Left renal pelvis (tissue), 4 donors: ENCODE results near the gene CTSD. TPM values are rescaled to one million over a fixed set of nuclear protein-coding genes. Genes with fewer than 3 reads are reported as not detected.

Source experiments
- DNase-seq, 4 donors: peaks; one replicate each; pipeline ENCODE4 v3.0.0-alpha.2; 2013; ENCODE audit warnings: low read depth in 4 of 4, low spot score in 3 of 4
- polyA plus RNA-seq, 4 donors: library from polyadenylated mRNA; unstranded; fragments of 120-200 nt; gene quantifications; one replicate each; pipeline ENCODE4 v1.2.1, GENCODE V29; 2013; ENCODE audit not compliant: insufficient read length in 4 of 4

CTSD gene
- polyA plus RNA-seq, 4 donors = 171 to 263 (median 222) TPM

GRCh38 chr11:1782831-1783724 lies 19.4 kb upstream of the CTSD start:
- DNase-seq = no peak

DNA sequence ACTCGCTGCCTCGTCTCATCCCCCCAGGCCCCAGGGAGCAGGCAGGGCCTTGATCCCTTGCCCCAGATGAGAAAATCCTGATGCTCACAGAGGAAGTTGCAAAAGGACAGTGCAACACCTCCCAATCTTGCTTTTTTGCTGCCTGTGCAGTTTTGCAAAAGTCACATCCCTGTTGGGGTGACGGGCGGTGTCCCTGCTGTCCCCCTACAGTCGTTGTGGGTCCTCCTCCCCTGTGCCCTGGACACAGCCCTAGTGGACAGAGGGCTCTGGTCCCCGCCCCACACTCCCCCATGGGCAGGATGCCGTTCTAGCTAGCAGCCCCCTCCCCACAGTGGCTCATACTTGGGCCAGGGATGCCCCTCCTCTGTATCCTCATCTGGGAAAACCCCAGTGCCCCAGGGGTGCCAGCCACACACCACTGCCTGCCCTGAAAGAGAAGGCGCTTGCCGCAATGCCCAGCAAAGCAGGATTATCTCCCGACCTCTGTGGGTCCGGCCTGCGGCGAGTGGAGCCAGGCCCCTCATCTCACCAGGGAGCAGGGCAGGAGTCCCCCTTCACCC lies 18.4 kb upstream of the CTSD start:
- DNase-seq = no peak

DNA sequence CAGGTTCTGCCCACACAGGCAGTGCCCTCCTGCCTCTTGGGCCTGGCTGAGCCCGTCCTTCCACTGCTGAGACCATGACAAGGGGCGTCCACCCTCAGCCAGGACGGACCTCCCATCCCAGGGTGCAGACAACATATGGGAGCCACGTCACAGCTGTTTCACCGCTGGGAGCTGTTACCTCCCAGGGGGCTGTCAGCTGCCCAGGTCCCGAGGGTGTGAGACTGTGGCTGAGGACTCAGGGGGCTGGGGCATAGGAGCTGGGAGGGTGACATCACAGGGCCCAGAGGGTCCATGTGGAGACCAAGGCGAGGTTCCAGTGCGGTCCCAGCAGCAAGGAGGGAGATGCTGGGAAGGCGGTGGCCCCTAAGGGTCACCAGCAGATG lies 17.9 kb upstream of the CTSD start:
- no peak for DNase-seq

- no peak for DNase-seq
Measured at GRCh38 chr11:1780700-1781592, 17.2 kb upstream of the CTSD start.

DNA sequence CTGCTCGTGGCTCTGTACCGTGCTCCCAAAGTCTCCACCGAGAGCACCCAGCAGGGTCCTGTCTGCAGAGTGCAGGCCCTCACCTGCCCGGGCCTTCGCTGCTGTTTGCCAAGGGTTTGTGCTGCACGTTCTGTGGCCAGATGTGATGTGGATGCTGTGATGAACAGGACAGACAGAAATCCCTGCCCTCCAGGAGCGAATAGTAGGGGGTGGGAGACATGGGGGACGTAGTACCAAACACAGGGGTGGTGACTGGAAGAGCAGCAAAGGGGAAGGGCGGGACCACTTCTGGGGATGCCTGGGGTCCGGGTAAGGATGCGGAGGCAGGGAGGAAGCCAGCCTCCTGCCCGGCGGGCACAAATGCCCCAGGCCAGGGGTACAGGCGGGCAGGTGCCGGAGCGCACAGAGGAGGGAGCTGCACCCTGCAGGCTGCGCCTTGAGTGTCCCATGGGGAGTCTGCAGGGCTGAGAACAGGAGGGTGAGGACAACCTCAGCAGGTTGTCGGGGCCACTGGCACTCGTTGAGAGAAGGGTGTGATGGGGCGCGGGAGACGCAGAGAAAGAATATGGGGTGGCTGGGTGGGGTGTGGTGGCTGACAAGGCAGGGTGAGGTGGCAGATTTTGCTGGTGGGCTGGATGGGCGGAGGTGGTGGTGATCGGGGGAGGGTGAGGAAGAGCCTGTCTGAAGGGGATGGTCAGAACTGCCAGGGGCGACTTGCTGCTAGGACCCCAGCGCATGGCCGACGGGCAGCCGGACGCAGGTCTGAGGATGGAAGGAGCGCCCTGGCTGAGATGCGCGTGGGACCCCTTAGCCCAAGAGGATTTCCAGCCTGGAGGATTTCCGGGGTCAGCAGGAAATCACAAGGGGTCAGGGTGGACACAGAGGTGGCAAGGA lies 16.3 kb upstream of the CTSD start:
- DNase-seq = no peak

DNA sequence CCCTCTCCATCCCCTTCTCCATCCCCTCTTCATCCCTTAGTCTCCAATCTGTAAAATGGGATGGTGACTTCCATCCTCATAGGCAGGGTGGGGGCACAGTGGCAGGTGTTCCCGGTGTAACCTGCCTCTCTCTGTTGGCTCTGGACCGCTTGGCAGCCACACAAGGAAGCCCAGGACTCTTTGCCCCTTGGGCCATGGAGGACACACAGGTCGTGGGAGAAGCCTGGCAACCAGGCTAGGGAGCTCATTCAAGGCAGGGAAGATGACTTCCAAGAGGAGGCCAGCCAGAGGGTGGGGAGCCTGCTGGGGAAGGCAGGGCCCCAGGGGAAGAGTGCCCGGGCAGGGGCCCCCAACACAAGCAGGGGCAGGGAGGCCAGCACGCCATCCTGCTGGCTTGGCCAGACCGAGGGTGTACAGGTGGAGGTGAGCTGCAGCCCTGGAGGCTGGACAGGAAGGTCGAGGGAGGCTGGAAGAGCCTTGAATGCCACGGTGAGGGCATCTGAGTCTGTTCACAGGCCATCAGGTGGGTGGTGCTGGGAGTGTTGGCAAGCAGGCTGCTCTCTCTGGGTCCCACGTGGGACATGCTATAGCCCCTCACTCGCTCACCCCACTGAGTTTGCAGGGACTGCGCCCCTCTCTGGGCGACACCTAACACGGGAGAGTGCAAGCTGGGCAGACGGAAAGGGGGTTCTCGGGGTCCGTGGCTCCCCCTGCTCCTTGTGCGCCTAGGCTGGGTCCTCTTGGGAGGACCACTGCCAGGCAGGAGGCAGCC lies 15.5 kb upstream of the CTSD start:
- DNase-seq = no peak

- DNase-seq = no peak
Measured at GRCh38 chr11:1778141-1778911, 14.6 kb upstream of the CTSD start.

DNA sequence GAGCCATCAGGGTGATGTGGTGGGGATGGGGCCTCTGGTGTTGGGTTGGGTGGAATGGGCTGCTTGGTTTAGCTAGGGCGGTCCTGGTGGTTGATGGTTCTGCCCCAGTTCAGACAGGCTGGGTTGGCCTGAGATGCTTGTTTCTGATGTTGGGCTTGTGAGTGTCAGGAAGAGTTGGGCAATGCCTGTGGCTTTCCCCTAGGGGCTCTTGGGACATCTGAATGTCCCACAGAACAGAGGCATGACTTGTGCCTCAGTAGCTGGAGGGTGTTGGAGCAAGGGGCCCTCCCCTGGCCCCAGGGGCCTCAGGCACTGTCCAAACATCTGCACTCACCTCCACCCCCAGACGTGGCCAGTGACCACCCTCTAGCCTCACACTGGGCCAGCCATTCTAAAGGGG lies 14.0 kb upstream of the CTSD start:
- DNase-seq = no peak

DNA sequence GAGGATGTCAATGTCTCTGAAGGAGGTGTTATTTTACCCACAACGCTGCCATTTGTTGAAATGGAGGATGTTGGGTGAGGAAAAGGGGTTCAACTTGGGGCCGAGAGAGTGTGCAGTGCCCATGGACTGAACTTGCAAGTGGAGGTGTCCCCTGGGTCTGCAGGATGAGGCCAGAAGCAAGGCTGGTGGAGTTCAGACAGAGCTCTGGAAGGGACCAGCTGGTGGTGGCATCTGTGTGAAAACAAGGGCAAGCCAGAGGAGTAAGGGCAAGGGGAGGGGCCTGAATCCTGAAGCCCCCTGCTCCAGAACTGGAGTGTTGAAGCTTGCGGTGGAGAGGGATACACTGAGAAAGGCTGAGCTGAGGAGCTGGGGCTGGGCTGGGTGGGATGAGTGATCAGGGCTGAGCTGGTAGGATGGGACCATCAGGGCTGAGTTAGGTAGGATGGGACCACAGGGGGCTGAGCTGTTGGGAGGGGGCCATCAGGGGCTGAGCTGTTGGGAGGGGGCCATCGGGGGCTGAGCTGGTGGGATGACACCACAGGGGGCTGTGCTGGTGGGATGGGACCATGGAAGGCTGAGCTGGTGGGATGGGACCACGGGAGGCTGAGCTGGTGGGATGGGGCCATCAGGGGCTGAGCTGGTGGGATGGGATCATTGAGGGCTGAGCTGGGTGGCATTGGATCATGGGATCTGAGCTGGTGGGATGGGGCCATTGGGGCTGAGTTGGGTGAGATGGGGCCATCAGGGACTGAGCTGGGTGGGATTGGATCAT lies 13.4 kb upstream of the CTSD start:
- no peak for DNase-seq

DNA sequence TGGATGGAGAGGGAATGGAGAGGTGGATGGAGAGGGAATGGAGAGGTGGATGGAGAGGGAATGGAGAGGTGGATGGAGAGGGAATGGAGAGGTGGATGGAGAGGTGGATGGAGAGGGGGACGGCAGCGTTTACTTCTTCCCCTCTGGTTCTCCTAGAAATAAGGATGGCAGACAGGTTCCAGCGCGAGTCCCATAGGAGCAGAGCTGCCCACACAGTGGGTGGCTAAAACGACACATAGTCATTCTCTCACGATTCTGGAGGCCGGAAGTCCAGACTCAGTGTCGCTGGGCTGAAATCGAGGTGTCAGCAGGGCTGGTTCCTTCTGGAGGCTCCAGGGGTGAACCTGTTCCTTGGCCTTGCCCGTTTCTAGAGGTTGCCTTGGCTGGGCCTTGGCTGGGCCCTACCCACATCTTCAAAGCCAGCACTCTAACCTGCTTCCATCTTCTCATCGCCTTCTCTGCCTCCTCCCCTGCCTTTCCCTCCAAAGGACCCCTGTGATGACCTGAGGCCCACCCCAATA lies 12.7 kb upstream of the CTSD start:
- no peak for DNase-seq

- no peak for DNase-seq
Measured at GRCh38 chr11:1774886-1775285, 11.2 kb upstream of the CTSD start.

GRCh38 chr11:1773994-1774550 lies 10.3 kb upstream of the CTSD start:
- DNase-seq = no peak

DNA sequence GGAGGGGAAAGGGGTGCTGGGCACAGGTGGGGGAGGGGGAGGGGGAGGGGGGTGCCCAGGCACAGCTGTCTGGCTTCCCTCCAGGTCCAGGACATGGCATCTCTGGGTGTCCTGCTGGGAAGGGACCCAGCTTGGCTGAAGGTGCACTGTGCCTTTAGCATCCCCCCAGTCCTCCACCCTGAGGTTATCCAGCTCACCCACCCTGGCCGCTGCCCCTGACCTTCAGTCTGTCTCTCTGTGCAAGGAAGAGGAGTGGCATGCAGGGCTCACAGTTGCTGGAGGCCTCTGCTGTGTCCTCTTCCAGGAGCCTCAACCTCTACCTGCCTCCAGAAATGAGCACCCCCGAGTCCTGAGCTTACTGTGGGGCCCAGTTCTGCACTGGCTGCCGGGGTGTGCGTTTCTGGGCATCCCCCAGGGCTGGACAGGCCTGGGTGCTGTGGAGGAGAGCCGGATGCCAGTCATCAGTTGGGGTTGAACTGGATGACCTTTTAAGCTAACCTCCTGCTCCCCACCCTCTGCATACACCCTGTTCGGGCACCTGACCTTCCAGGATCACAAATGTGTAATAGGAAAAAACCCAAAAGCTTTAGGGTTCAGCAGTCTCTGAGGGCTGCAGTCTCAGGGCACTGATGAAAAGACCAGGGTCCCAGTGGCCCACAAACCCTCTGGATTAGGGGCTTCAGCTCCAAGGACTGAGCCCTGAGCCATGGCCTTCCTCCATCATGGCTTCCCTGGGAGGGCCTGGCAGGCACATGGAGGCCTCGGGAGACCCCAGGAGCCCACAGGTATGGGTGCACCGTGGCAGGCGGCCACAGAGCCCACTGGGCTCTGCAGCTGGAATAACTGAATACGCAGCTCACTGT lies 9.6 kb upstream of the CTSD start:
- no peak for DNase-seq

GRCh38 chr11:1772270-1773130 lies 8.8 kb upstream of the CTSD start:
- no peak for DNase-seq

- DNase-seq = no peak
Measured at GRCh38 chr11:1771700-1772099, 8.0 kb upstream of the CTSD start.

- DNase-seq = no peak
Measured at GRCh38 chr11:1771273-1771672, 7.5 kb upstream of the CTSD start.
